Pancreas (tissue), 10 donors: ENCODE results near the gene TMEM129. TPM values are rescaled to one million over a fixed set of nuclear protein-coding genes. Genes with fewer than 3 reads are reported as not detected.

Source experiments
- ATAC-seq, 4 donors: fragments of 200-7000 bp; cut with Tn5 transposase; one replicate each; pipeline versions ENCODE4 v1.8.0 to v1.9.1; 2020; ENCODE audit warnings: mild to moderate bottlenecking in 4 of 4, moderate library complexity in 4 of 4
- DNase-seq, 6 donors: peaks; one replicate each; pipeline ENCODE4 v3.0.0-alpha.2; 2020
- FAIRE-seq: peaks from 2 replicates; lab custom pipeline; 2012; peaks lifted over from hg19 to GRCh38; lab: Jason Lieb, UNC
- H3K27ac ChIP-seq, 4 donors: fragments of 200-600 bp; sonication (generic); 1 replicate in 3 of 4; 2 replicates in 1 of 4; pipeline versions ENCODE4 v1.5.0 to v1.8.0; 2020
- H3K27me3 ChIP-seq, 4 donors: fragments of 200-600 bp; one replicate each; pipeline ENCODE4 v1.8.0; 2021
- H3K36me3 ChIP-seq, 3 donors: fragments of 200-600 bp; sonication (generic) in 1 of 3; one replicate each; pipeline versions ENCODE4 v1.5.0 to v1.8.0; 2020 to 2021
- H3K4me1 ChIP-seq, 3 donors: fragments of 200-600 bp; one replicate each; pipeline ENCODE4 v1.8.0; 2021
- H3K4me3 ChIP-seq, 4 donors: fragments of 200-600 bp; sonication (generic) in 2 of 4; one replicate each; pipeline versions ENCODE4 v1.5.0 to v1.8.0; 2020 to 2021
- H3K9me3 ChIP-seq, 4 donors: fragments of 200-600 bp; one replicate each; pipeline ENCODE4 v1.8.0; 2021
- CTCF ChIP-seq, 4 donors: fragments of 200-600 bp; sonication (generic) in 3 of 4; IDR thresholded peaks; one replicate each; pipeline versions ENCODE4 v1.5.0 to v1.8.0; 2021; ENCODE audit warnings: antibody characterized with exemption in 4 of 4
- WGBS, 2 donors: extraction: QIAGEN DNeasy Blood & Tissue Kit; methylation state at CpG; one replicate each; pipeline ENCODE4 v1.1.7; 2013; 5-methylcytosine and 5-hydroxymethylcytosine counted together
- intact Hi-C, 3 donors: fragments of 100-400 bp; cut with DNase I; formaldehyde crosslinking; loops; one replicate each; pipeline versions ENCODE4 v1.11.1 to v1.14.2; 2022
- polyA plus RNA-seq, 2 donors: library from polyadenylated mRNA; stranded (reverse); fragments of 200-250 nt; gene quantifications; one replicate each; pipeline ENCODE4 v1.2.3, GENCODE V29; 2013
- total RNA-seq, 6 donors: library from RNA; stranded (reverse); fragmentation: NEBNext Ultra II Directional in 4 of 6; extraction: Animal tissue kit (Norgen Biotek cat#: 25700) in 4 of 6; gene quantifications; one replicate each; pipeline versions ENCODE4 v1.2.1 to v1.2.4, GENCODE V29; 2021 to 2023
- donor health status: healthy with polysubstance abuse.
- donor health status: DM: no; HTN: no; CAD: no; lungs with moderate emphysema.
- donor health status: DM: no; HTN: no; CAD: no.
- donor health status: control.
- donor health status: control.
- donor health status: Bipolar disorder and iron deficiency.
- donor health status: DM: yes; HTN: yes; CAD: no.
- donor health status: DM: no; HTN: no; CAD: no.
- donor health status: DM: no; HTN: no; CAD: no.
- donor health status: DM: yes; HTN: yes; CAD: no.

TMEM129 gene
- total and polyA plus RNA-seq, 8 donors = 17.2 to 32.7 (median 20.0) TPM

- no peaks in the 10 kb centered on the region for H3K27me3 ChIP-seq
- H3K27ac ChIP-seq = no peak overlapping the region
- H3K4me3 ChIP-seq = no peak overlapping the region
- no peak for TF ChIP-seq CTCF (IDR thresholded peaks at IDR 0.05)
- FAIRE-seq (no peak), DNase-seq (no peak), ATAC-seq (no peak)
- no peaks in the 10 kb centered on the region for H3K9me3 ChIP-seq
- H3K4me1 ChIP-seq = no peaks in the 10 kb centered on the region
- 89 to 94% methylated on average over 21 of the region's 21 CpGs for WGBS, 2 donors
- intact Hi-C loops = no loop called here
- no peaks in the 10 kb centered on the region for H3K36me3 ChIP-seq
Measured at GRCh38 chr4:1669850-1670249, 51.3 kb downstream of the TMEM129 start.

GRCh38 chr4:1669270-1669669, 51.9 kb downstream of the TMEM129 start:
- H3K4me3 ChIP-seq = no peak overlapping the region
- intact Hi-C loops = no loop called here
- no peaks in the 10 kb centered on the region for H3K4me1 ChIP-seq
- DNase-seq (no peak), ATAC-seq (no peak), FAIRE-seq (no peak)
- H3K27me3 ChIP-seq = no peaks in the 10 kb centered on the region
- H3K27ac ChIP-seq = no peak overlapping the region
- no peak for TF ChIP-seq CTCF (IDR thresholded peaks at IDR 0.05)
- 89 to 91% methylated on average over 12 of the region's 12 CpGs for WGBS, 2 donors
- H3K36me3 ChIP-seq = no peaks in the 10 kb centered on the region
- no peaks in the 10 kb centered on the region for H3K9me3 ChIP-seq

- H3K27me3 ChIP-seq = no peaks in the 10 kb centered on the region
- no peaks in the 10 kb centered on the region for H3K4me1 ChIP-seq
- TF ChIP-seq CTCF (IDR thresholded peaks at IDR 0.05) = no peak
- intact Hi-C loops = no loop called here
- DNase-seq (no peak), FAIRE-seq (no peak), ATAC-seq (no peak)
- no peaks in the 10 kb centered on the region for H3K9me3 ChIP-seq
- no peak overlapping the region for H3K27ac ChIP-seq
- no peak overlapping the region for H3K4me3 ChIP-seq
- H3K36me3 ChIP-seq = no peaks in the 10 kb centered on the region
- 85 to 86% methylated on average over 8 of the region's 8 CpGs for WGBS, 2 donors
Measured at GRCh38 chr4:1668488-1668840, 52.7 kb downstream of the TMEM129 start.

DNA sequence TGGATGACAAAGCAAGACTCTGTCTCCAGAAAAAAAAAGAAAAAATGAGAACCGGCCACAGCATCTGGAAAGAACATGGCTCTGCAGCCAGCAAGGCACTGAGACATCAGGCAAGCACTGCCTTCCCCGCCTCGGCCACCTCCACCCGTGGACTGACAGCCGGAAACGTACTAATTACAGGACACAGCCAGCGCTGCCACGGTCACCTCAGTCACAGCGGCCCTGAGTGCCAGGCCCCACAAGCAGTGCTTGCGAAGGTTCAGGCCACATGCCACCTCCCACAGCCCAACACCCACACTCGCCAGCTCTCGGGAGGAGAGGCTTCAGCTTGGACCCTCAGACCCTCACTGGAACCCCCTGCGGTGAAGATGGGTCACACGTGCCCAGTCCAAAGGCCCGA, 53.9 kb downstream of the TMEM129 start:
- FAIRE-seq (no peak), ATAC-seq (no peak), DNase-seq (no peak)
- Histone ChIP-seq H3K36me3 (no peaks in the 10 kb centered on the region), H3K4me1 (no peaks in the 10 kb centered on the region), H3K4me3 (no peak overlapping the region), H3K27ac (no peak overlapping the region), H3K27me3 (no peaks in the 10 kb centered on the region), H3K9me3 (no peaks in the 10 kb centered on the region)
- intact Hi-C loops = no loop called here
- 92 to 94% methylated on average over 15 of the region's 15 CpGs for WGBS, 2 donors
- no peak for TF ChIP-seq CTCF (IDR thresholded peaks at IDR 0.05)

DNA sequence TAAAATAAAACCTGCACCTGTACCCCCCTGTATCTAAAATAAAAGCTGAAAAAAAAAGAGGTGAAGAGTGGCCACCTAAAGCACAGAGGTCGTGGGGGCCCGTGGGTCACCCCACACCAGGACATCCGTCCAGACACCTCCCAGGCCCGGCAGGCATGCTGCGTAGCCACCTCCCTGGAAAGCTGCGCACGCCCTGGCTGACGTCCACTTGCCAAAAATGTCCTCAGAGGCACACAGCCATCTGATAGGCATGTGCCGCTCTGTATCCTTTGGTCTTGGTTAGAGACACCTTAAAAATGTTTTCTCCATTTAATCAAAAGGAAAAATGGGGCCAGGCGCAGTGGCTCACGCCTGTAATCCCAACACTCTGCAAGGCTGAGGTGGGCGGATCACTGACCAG, 54.7 kb downstream of the TMEM129 start:
- intact Hi-C loops = no loop called here
- H3K9me3 ChIP-seq = no peaks in the 10 kb centered on the region
- no peak for FAIRE-seq
- no peak for DNase-seq
- no peak overlapping the region for H3K27ac ChIP-seq
- TF ChIP-seq CTCF (IDR thresholded peaks at IDR 0.05) = no peak
- no peaks in the 10 kb centered on the region for H3K27me3 ChIP-seq
- WGBS, 2 donors = 70 to 75% methylated on average over 12 of the region's 12 CpGs
- ATAC-seq = no peak
- no peak overlapping the region for H3K4me3 ChIP-seq
- H3K4me1 ChIP-seq = no peaks in the 10 kb centered on the region
- no peaks in the 10 kb centered on the region for H3K36me3 ChIP-seq

Other genes with a start within 250 kb of the TMEM129 start
- gene FAM53A, start 37.0 kb downstream of the TMEM129 start, total RNA-seq = 1 to 10 TPM in 4 of 6 donors, under 1 TPM in 2; 0.60 to 1.4 (median 1.2) TPM
- gene FAM53A, start 37.0 kb downstream of the TMEM129 start, polyA plus RNA-seq = 1 to 10 TPM; 2.4 to 2.7 TPM
- gene SLBP, start 9.0 kb downstream of the TMEM129 start, total RNA-seq = 10 to 100 TPM in 4 of 6 donors, 1 to 10 TPM in 2; 8.7 to 15.8 (median 10.9) TPM
- 10 to 100 TPM; 10.1 to 20.2 TPM for gene SLBP, start 9.0 kb downstream of the TMEM129 start, polyA plus RNA-seq
- gene TACC3, start 198 bp upstream of the TMEM129 start, total RNA-seq = 1 to 10 TPM in 5 of 6 donors, under 1 TPM in 1; 0.97 to 4.4 (median 2.4) TPM
- gene TACC3, start 198 bp upstream of the TMEM129 start, polyA plus RNA-seq = 1 to 10 TPM; 4.0 to 4.8 TPM
- 10 to 100 TPM; 40.4 to 88.3 (median 53.5) TPM for gene FGFR3, start 72.0 kb upstream of the TMEM129 start, total RNA-seq
- 100 to 1,000 TPM; 163 to 300 TPM for gene FGFR3, start 72.0 kb upstream of the TMEM129 start, polyA plus RNA-seq
- gene LETM1, start 134.8 kb upstream of the TMEM129 start, total RNA-seq = 10 to 100 TPM; 13.0 to 22.6 (median 19.3) TPM
- gene LETM1, start 134.8 kb upstream of the TMEM129 start, polyA plus RNA-seq = 10 to 100 TPM; 13.7 to 28.0 TPM
- gene NSD2, start 150.1 kb upstream of the TMEM129 start, total RNA-seq = 10 to 100 TPM; 20.0 to 36.6 (median 23.8) TPM
- 10 to 100 TPM; 11.7 to 14.2 TPM for gene NSD2, start 150.1 kb upstream of the TMEM129 start, polyA plus RNA-seq